NCI-H510A (cell line): ENCODE measurements around the gene CERK.

Experiments
- DNase-seq: peaks from one replicate; lab custom pipeline; 2025; lab: John Stamatoyannopoulos, UW

CERK gene

GRCh38 chr22:46731246-46732040 is 6.6 kb downstream of the CERK start:
- no peak for DNase-seq

GRCh38 chr22:46730568-46731245 is 7.3 kb downstream of the CERK start:
- no peak for DNase-seq

GRCh38 chr22:46728470-46728869 is 9.6 kb downstream of the CERK start:
- DNase-seq, result no peak

- no peak for DNase-seq
These were observed 10.2 kb downstream of the CERK start for GRCh38 chr22:46727813-46728364.

- DNase-seq, result no peak
These were observed 11.1 kb downstream of the CERK start for GRCh38 chr22:46726986-46727317.

GRCh38 chr22:46726066-46726985 is 11.7 kb downstream of the CERK start:
- no peak for DNase-seq

- no peak for DNase-seq
These were observed 13.0 kb downstream of the CERK start for GRCh38 chr22:46725096-46725495.

GRCh38 chr22:46723882-46724281 is 14.2 kb downstream of the CERK start:
- DNase-seq, result no peak

- no peak for DNase-seq
These were observed 16.5 kb downstream of the CERK start for GRCh38 chr22:46721501-46722085.

- DNase-seq, result no peak
These were observed 18.1 kb downstream of the CERK start for GRCh38 chr22:46719921-46720320.

GRCh38 chr22:46714550-46714949 is 23.5 kb downstream of the CERK start:
- DNase-seq, result no peak

- no peak for DNase-seq
These were observed 25.8 kb downstream of the CERK start for GRCh38 chr22:46712288-46712687.

GRCh38 chr22:46710806-46711205 is 27.2 kb downstream of the CERK start:
- no peak for DNase-seq

GRCh38 chr22:46708766-46709330 is 29.2 kb downstream of the CERK start:
- no peak for DNase-seq

GRCh38 chr22:46707827-46708570 is 30.1 kb downstream of the CERK start:
- DNase-seq, result no peak

GRCh38 chr22:46707305-46707704 is 30.7 kb downstream of the CERK start:
- DNase-seq, result no peak

- no peak for DNase-seq
These were observed 32.0 kb downstream of the CERK start for GRCh38 chr22:46706060-46706459.

- no peak for DNase-seq
These were observed 34.1 kb downstream of the CERK start for GRCh38 chr22:46703996-46704370.

GRCh38 chr22:46703171-46703995 is 34.7 kb downstream of the CERK start:
- DNase-seq, result no peak

- DNase-seq, result no peak
These were observed 36.8 kb downstream of the CERK start for GRCh38 chr22:46701262-46701661.
